Urothelium cell line (cell line): ENCODE data around the gene FCRL1.

Experiments used
- DNase-seq: peaks from one replicate; pipeline ENCODE4 v3.0.0; 2011; ENCODE audit warnings: low spot score, mixed read lengths
- FAIRE-seq: peaks from 2 replicates; lab custom pipeline; 2011; peaks lifted over from hg19 to GRCh38; lab: Jason Lieb, UNC

The FCRL1 gene

GRCh38 chr1:157803851-157804250 is 16.1 kb downstream of the FCRL1 start:
- DNase-seq (no peak), FAIRE-seq (no peak)

- FAIRE-seq (no peak), DNase-seq (no peak)
Observed at GRCh38 chr1:157799996-157800395, 19.9 kb downstream of the FCRL1 start.

GRCh38 chr1:157798211-157798610 is 21.7 kb downstream of the FCRL1 start:
- peak; percentile 29 for DNase-seq
- peak; percentile 40 for FAIRE-seq

GRCh38 chr1:157785248-157785647 is 34.7 kb downstream of the FCRL1 start:
- FAIRE-seq = no peak

GRCh38 chr1:157784801-157785200 is 35.1 kb downstream of the FCRL1 start:
- FAIRE-seq (no peak), DNase-seq (no peak)

More at GRCh38 chr1:157785248-157785647, 34.7 kb downstream of the FCRL1 start:
- DNase-seq = no peak

GRCh38 chr1:157782931-157783330 is 37.0 kb downstream of the FCRL1 start:
- DNase-seq (no peak), FAIRE-seq (no peak)

GRCh38 chr1:157781048-157781447 is 38.9 kb downstream of the FCRL1 start:
- FAIRE-seq (no peak), DNase-seq (no peak)

- no peak for DNase-seq
- FAIRE-seq = no peak
Observed at GRCh38 chr1:157776971-157777391, 42.9 kb downstream of the FCRL1 start, which contains the start of gene FCRL2. Gene FCRL2 (minus strand): TSS chr1:157777132. CDS start chr1:157777073, 59 bp downstream.

- DNase-seq (no peak), FAIRE-seq (no peak)
Observed at GRCh38 chr1:157775101-157775870, 44.6 kb downstream of the FCRL1 start.

GRCh38 chr1:157774412-157774811 is 45.5 kb downstream of the FCRL1 start:
- no peak for DNase-seq
- no peak for FAIRE-seq

GRCh38 chr1:157773493-157774350 is 46.2 kb downstream of the FCRL1 start:
- DNase-seq = no peak
- no peak for FAIRE-seq

- peak; percentile 26 for DNase-seq
- peak; percentile 55 for FAIRE-seq
Observed at GRCh38 chr1:157771661-157772425, 48.1 kb downstream of the FCRL1 start.

GRCh38 chr1:157770442-157771043 is 49.4 kb downstream of the FCRL1 start:
- DNase-seq = no peak
- FAIRE-seq = no peak

GRCh38 chr1:157766792-157767191 is 53.1 kb downstream of the FCRL1 start:
- DNase-seq (no peak), FAIRE-seq (no peak)

GRCh38 chr1:157758018-157758417 is 61.9 kb downstream of the FCRL1 start:
- FAIRE-seq (no peak), DNase-seq (no peak)

- no peak for FAIRE-seq
- DNase-seq = no peak
Observed at GRCh38 chr1:157753611-157754010, 66.3 kb downstream of the FCRL1 start.

- FAIRE-seq (no peak), DNase-seq (no peak)
Observed at GRCh38 chr1:157751283-157751682, 68.6 kb downstream of the FCRL1 start.

- DNase-seq (no peak), FAIRE-seq (no peak)
Observed at GRCh38 chr1:157748262-157748817, 71.6 kb downstream of the FCRL1 start.
